ENCODE data around the gene HEMK1. TPM values are rescaled to one million over a fixed set of nuclear protein-coding genes. Genes with fewer than 3 reads are reported as not detected.

The HEMK1 gene
- total RNA-seq, 1 experiment from 2014 or later: 12.5 TPM

GRCh38 chr3:50604110-50604621, 34.8 kb downstream of the HEMK1 start:
- H3K9me3 Mint-ChIP-seq: no peaks in the 10 kb centered on the region
- TF ChIP-seq CTCF (conservative IDR thresholded peaks at IDR 0.05): no peak
- Histone ChIP-seq H2BK12ac (ENCODE audit: insufficient read length, low read depth, low read length) (no peak overlapping the region), H3K79me1 (ENCODE audit: insufficient read depth, low read depth, low read length, poor library complexity, severe bottlenecking) (no peaks in the 10 kb centered on the region), H3K4me2 (ENCODE audit: insufficient read depth, insufficient read length, low read length) (no peak overlapping the region), H3K27ac (ENCODE audit: insufficient read length, low read depth, low read length) (no peak overlapping the region), H2BK120ac (ENCODE audit: low read depth, low read length, poor library complexity, severe bottlenecking) (no peak overlapping the region), H3K4ac (ENCODE audit: low read depth, low read length) (no peak overlapping the region), H2AFZ (ENCODE audit: low read length) (no peak overlapping the region), H4K91ac (ENCODE audit: insufficient read length, low read depth, low read length) (no peak overlapping the region), H3K79me2 (ENCODE audit: insufficient read depth, low read length) (no peaks in the 10 kb centered on the region), H4K20me1 (ENCODE audit: control insufficient read depth, insufficient read depth, insufficient read length) (no peaks in the 10 kb centered on the region), H3K23ac (ENCODE audit: insufficient read length, low read depth, low read length) (no peak overlapping the region), H3K18ac (ENCODE audit: insufficient read length, low read depth, low read length) (no peak overlapping the region), H2AK5ac (ENCODE audit: insufficient read length, low read length) (no peak overlapping the region), H3K23me2 (ENCODE audit: insufficient read length, low read depth, low read length, poor library complexity, severe bottlenecking) (no peaks in the 10 kb centered on the region), H2BK20ac (ENCODE audit: low read depth, low read length, poor library complexity, severe bottlenecking) (no peak overlapping the region), H3K9ac (ENCODE audit: extremely low read depth, insufficient read length, low read length) (no peak overlapping the region), H2BK5ac (ENCODE audit: insufficient read length, low read length) (no peak overlapping the region), H3T11ph (ENCODE audit: low read length) (no peak overlapping the region), H2BK15ac (ENCODE audit: low read depth, low read length) (no peak overlapping the region), H3K56ac (ENCODE audit: insufficient read length, low read depth, low read length) (no peak overlapping the region), H3K4me1 (ENCODE audit: insufficient read depth, low read length) (no peaks in the 10 kb centered on the region), H4K8ac (replicated peaks; ENCODE audit: insufficient read length, low read depth, low read length) (no peak overlapping the region), H3K27me3 (ENCODE audit: insufficient read depth, low read length) (no peaks in the 10 kb centered on the region), H3K14ac (ENCODE audit: insufficient read depth, low read length) (no peak overlapping the region), H4K5ac (ENCODE audit: insufficient read length, low read depth, low read length) (no peak overlapping the region), H3K9me3 (ENCODE audit: control insufficient read depth, low read depth, low read length) (no peaks in the 10 kb centered on the region)
- H3K27ac Mint-ChIP-seq: no peak overlapping the region
- H3K27me3 Mint-ChIP-seq (ENCODE audit: low read depth): peaks cover 4% of the 10 kb centered on the region; the same call in 1 of the 2 replicates
- H3K36me3 Mint-ChIP-seq (ENCODE audit: insufficient read depth in 1 of 3, low read depth in 3 of 3): peaks cover 0 to 1% (median 0%) of the 10 kb centered on the region in 3 experiments; a peak in 1 of 7 replicates
- no CpG with 5 or more reads among the region's 5 CpGs for WGBS (ENCODE audit: extremely low coverage, insufficient read length, low lambda C conversion rate)
- H3K4me3 Mint-ChIP-seq: no peak overlapping the region
- no peak for DNase-seq
- H3K4me1 Mint-ChIP-seq: no peaks in the 10 kb centered on the region

Measured in H9 (cell line).